Fibroblast of lung (primary cell): ENCODE data around the gene RANBP9. TPM values are rescaled to one million over a fixed set of nuclear protein-coding genes. Genes with fewer than 3 reads are reported as not detected.

Experiments used
- DNase-seq, 2 donors: peaks; one replicate each; pipeline versions ENCODE4 v3.0.0 to v3.0.0-alpha.2; 2010; ENCODE audit warnings: low read depth in 2 of 2
- H2AFZ ChIP-seq: 2 replicates; pipeline ENCODE4 v1.5.1; 2012; ENCODE audit warnings: low read length, control low read depth, inconsistent platforms
- H3K27ac ChIP-seq: 2 replicates; pipeline ENCODE4 v1.5.1; 2011; ENCODE audit warnings: low read length, control low read depth; ENCODE audit not compliant: insufficient read depth
- H3K27me3 ChIP-seq: 2 replicates; pipeline ENCODE4 v1.5.1; 2011; ENCODE audit warnings: mild to moderate bottlenecking, low read length; ENCODE audit not compliant: control insufficient read depth, insufficient read depth
- H3K36me3 ChIP-seq: 2 replicates; pipeline ENCODE4 v1.5.1; 2011; ENCODE audit warnings: low read length; ENCODE audit not compliant: control insufficient read depth, insufficient read depth
- H3K4me1 ChIP-seq: 2 replicates; pipeline ENCODE4 v1.5.1; 2011; ENCODE audit warnings: low read length; ENCODE audit not compliant: control insufficient read depth, insufficient read depth; ENCODE audit errors: extremely low read depth
- H3K4me2 ChIP-seq: 2 replicates; pipeline ENCODE4 v1.5.1; 2011; ENCODE audit warnings: low read length, control low read depth; ENCODE audit not compliant: insufficient read depth; ENCODE audit errors: extremely low read depth
- H3K4me3 ChIP-seq, 4 experiments: fragments of 200-600 bp in 1 of 4; sonication (generic) in 1 of 4; replicated peaks in 1 of 4; 2 replicates each; pipeline ENCODE4 v1.5.1; 2011 to 2016; ENCODE audit warnings: low read length in 4 of 4, low read depth in 3 of 4, mild to moderate bottlenecking in 3 of 4, control low read depth in 2 of 4, inconsistent platforms in 1 of 4, mixed read lengths in 1 of 4; ENCODE audit not compliant: insufficient read depth in 1 of 4; ENCODE audit errors: control extremely low read depth in 1 of 4
- H3K79me2 ChIP-seq: 2 replicates; pipeline ENCODE4 v1.5.1; 2012; ENCODE audit warnings: mild to moderate bottlenecking, low read length, inconsistent platforms; ENCODE audit not compliant: control insufficient read depth, insufficient read depth
- H3K9ac ChIP-seq: 2 replicates; pipeline ENCODE4 v1.5.1; 2011; ENCODE audit warnings: mild to moderate bottlenecking, low read length, control low read depth; ENCODE audit not compliant: insufficient read depth
- H3K9me3 ChIP-seq: 2 replicates; pipeline ENCODE4 v1.5.1; 2012; ENCODE audit warnings: low read depth, low read length; ENCODE audit not compliant: control insufficient read depth, insufficient read depth
- H4K20me1 ChIP-seq: 2 replicates; pipeline ENCODE4 v1.5.1; 2011; ENCODE audit warnings: low read length; ENCODE audit not compliant: control insufficient read depth, insufficient read depth; ENCODE audit errors: extremely low read depth
- CTCF ChIP-seq, 2 donors: IDR thresholded peaks in 1 of 2; conservative IDR thresholded peaks in 1 of 2; 1 replicate in 1 of 2; 2 replicates in 1 of 2; pipeline ENCODE4 v1.5.1; 2011 to 2012; ENCODE audit warnings: low read length in 2 of 2, control low read depth in 1 of 2, inconsistent platforms in 1 of 2, low read depth in 1 of 2, mild to moderate bottlenecking in 1 of 2
- EZH2 ChIP-seq: IDR thresholded peaks from 2 replicates; pipeline ENCODE4 v1.5.1; 2012; ENCODE audit warnings: low read length, control low read depth, mild to moderate bottlenecking; ENCODE audit errors: missing control alignments
- polyA plus RNA-seq, 2 donors: library from polyadenylated mRNA; depleted of rRNA in 1 of 2; stranded (reverse) in 1 of 2; unstranded in 1 of 2; fragments of >200 nt; gene quantifications; 2 replicates each; pipeline ENCODE4 v1.2.1, GENCODE V29; 2011 to 2012; ENCODE audit warnings: missing spikeins in 1 of 2
- total RNA-seq: library from RNA; depleted of rRNA; stranded (reverse); fragments of >200 nt; gene quantifications from 2 replicates; pipeline ENCODE4 v1.2.1, GENCODE V29; 2014

Gene RANBP9
- total and polyA plus RNA-seq, 2 donors (not counting 1 experiment from before 2014, with no cell fraction given) = 46.7 to 48.7 TPM

GRCh38 chr6:13673825-13674444 lies 37.7 kb downstream of the RANBP9 start:
- H3K27me3 ChIP-seq = no peaks in the 10 kb centered on the region
- H3K36me3 ChIP-seq = no peaks in the 10 kb centered on the region
- no peaks in the 10 kb centered on the region for H3K4me1 ChIP-seq
- no peak overlapping the region for H3K27ac ChIP-seq
- no peak overlapping the region for H3K4me2 ChIP-seq
- TF ChIP-seq EZH2 (no peak), CTCF (conservative IDR thresholded peaks at IDR 0.05 in 1 of 2, IDR thresholded peaks at IDR 0.05 in 1 of 2; ENCODE audit: low read depth in 1 of 2, low read length in 2 of 2) (no peak)
- H3K9ac ChIP-seq = no peak overlapping the region
- H3K79me2 ChIP-seq = peaks cover 61% of the 10 kb centered on the region
- H3K9me3 ChIP-seq = no peaks in the 10 kb centered on the region
- no peaks in the 10 kb centered on the region for H4K20me1 ChIP-seq
- no peak overlapping the region for H3K4me3 ChIP-seq
- no peak for DNase-seq
- H2AFZ ChIP-seq = no peak overlapping the region

GRCh38 chr6:13673368-13673767 lies 38.3 kb downstream of the RANBP9 start:
- DNase-seq = no peak
- no peak for TF ChIP-seq CTCF (conservative IDR thresholded peaks at IDR 0.05 in 1 of 2, IDR thresholded peaks at IDR 0.05 in 1 of 2; ENCODE audit: low read depth in 1 of 2, low read length in 2 of 2)
- TF ChIP-seq EZH2 = no peak
- Histone ChIP-seq H2AFZ (no peak overlapping the region), H3K36me3 (no peaks in the 10 kb centered on the region), H4K20me1 (no peaks in the 10 kb centered on the region), H3K4me1 (no peaks in the 10 kb centered on the region), H3K27ac (no peak overlapping the region), H3K4me3 (no peak overlapping the region), H3K9ac (no peak overlapping the region), H3K4me2 (no peak overlapping the region), H3K9me3 (no peaks in the 10 kb centered on the region), H3K27me3 (no peaks in the 10 kb centered on the region), H3K79me2 (peaks cover 61% of the 10 kb centered on the region)

GRCh38 chr6:13672904-13673303 lies 38.7 kb downstream of the RANBP9 start:
- DNase-seq = no peak
- no peaks in the 10 kb centered on the region for H3K27me3 ChIP-seq

More at GRCh38 chr6:13672904-13673303, 38.7 kb downstream of the RANBP9 start:
- no peak overlapping the region for H3K4me3 ChIP-seq
- H3K36me3 ChIP-seq = no peaks in the 10 kb centered on the region
- H4K20me1 ChIP-seq = no peaks in the 10 kb centered on the region
- TF ChIP-seq EZH2 (no peak), CTCF (conservative IDR thresholded peaks at IDR 0.05 in 1 of 2, IDR thresholded peaks at IDR 0.05 in 1 of 2; ENCODE audit: low read depth in 1 of 2, low read length in 2 of 2) (no peak)
- no peak overlapping the region for H3K9ac ChIP-seq
- no peak overlapping the region for H3K27ac ChIP-seq
- peaks cover 63% of the 10 kb centered on the region for H3K79me2 ChIP-seq
- H2AFZ ChIP-seq = no peak overlapping the region
- no peaks in the 10 kb centered on the region for H3K4me1 ChIP-seq
- H3K4me2 ChIP-seq = no peak overlapping the region
- H3K9me3 ChIP-seq = no peaks in the 10 kb centered on the region
